ENCODE measurements around the gene MYO18A. TPM values are rescaled to one million over a fixed set of nuclear protein-coding genes. Genes with fewer than 3 reads are reported as not detected.

The MYO18A gene
- total and polyA plus RNA-seq, 12 donors, result 61.4 to 442 (median 327) TPM

- intact Hi-C loops (cut with DNase I), result no loop called here
- ATAC-seq, result no peak
- Histone ChIP-seq H3K9me3 (no peaks in the 10 kb centered on the region), H3K27me3 (peaks cover 0 to 33% (median 16%) of the 10 kb centered on the region in 7 donors), H3K4me3 (no peak overlapping the region), H3K4me1 (peaks cover 0 to 39% (median 9%) of the 10 kb centered on the region in 9 donors), H3K36me3 (no peaks in the 10 kb centered on the region), H3K27ac (peak overlapping the region in 1 of 10 donors; percentile 83)
- WGBS, 2 donors, result 93 to 97% methylated on average over 6 of the region's 6 CpGs
- TF ChIP-seq CTCF (IDR thresholded peaks at IDR 0.05), result no peak
- DNase-seq, result no peak
Measured at GRCh38 chr17:29041571-29041970, 138.6 kb downstream of the MYO18A start.

DNA sequence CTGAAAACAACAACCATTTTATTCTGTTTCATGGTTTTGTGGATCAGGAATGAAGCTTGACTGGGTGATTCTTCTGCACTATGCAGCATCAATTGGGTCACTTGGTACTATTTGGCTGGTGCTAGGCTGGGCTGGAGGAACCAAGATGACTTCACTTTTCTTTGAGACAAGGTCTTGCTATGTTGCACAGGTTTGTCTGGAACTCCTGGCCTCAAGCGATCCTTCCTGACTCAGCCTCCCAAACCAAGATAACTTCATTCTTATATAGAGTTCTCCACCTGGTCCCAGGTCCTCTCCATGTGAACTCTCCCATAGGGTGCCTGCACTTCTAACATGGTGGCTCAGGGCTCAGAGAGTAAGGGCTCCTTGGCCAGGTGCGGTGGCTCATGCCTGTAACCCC is 139.1 kb downstream of the MYO18A start:
- intact Hi-C loops (cut with DNase I), result no loop called here
- 100% methylated on average over 2 of the region's 2 CpGs for WGBS, 2 donors

GRCh38 chr17:29039764-29040598 is 140.2 kb downstream of the MYO18A start:
- H3K27me3 ChIP-seq, result peaks cover 0 to 33% (median 16%) of the 10 kb centered on the region in 7 donors
- no peaks in the 10 kb centered on the region for H3K36me3 ChIP-seq
- intact Hi-C loops (cut with DNase I), result no loop called here
- DNase-seq, result no peak
- WGBS, 2 donors, result 78 to 81% methylated on average over 13 of the region's 13 CpGs
- H3K4me1 ChIP-seq, result peaks cover 0 to 28% (median 9%) of the 10 kb centered on the region in 9 donors
- H3K4me3 ChIP-seq, result no peak overlapping the region
- peaks cover 0 to 6% (median 0%) of the 10 kb centered on the region in 11 donors for H3K9me3 ChIP-seq
- ATAC-seq, result no peak
- TF ChIP-seq CTCF (IDR thresholded peaks at IDR 0.05), result no peak
- H3K27ac ChIP-seq, result no peak overlapping the region

More for the DNA sequence above, 139.1 kb downstream of the MYO18A start:
- TF ChIP-seq CTCF (IDR thresholded peaks at IDR 0.05), result no peak
- Histone ChIP-seq H3K9me3 (no peaks in the 10 kb centered on the region), H3K4me3 (no peak overlapping the region), H3K27me3 (peaks cover 0 to 35% (median 20%) of the 10 kb centered on the region in 7 donors), H3K4me1 (peaks cover 0 to 34% (median 9%) of the 10 kb centered on the region in 9 donors), H3K27ac (no peak overlapping the region), H3K36me3 (no peaks in the 10 kb centered on the region)
- no peak for ATAC-seq
- no peak for DNase-seq

- peaks cover 0 to 36% (median 23%) of the 10 kb centered on the region in 7 donors for H3K27me3 ChIP-seq
- WGBS, 2 donors, result 31% methylated on average over 15 of the region's 15 CpGs
- DNase-seq (no peak), ATAC-seq (no peak)
- H3K4me3 ChIP-seq, result no peak overlapping the region
- no peak for TF ChIP-seq CTCF (IDR thresholded peaks at IDR 0.05)
- H3K9me3 ChIP-seq, result peaks cover 0 to 20% (median 4%) of the 10 kb centered on the region in 11 donors
- no peak overlapping the region for H3K27ac ChIP-seq
- H3K36me3 ChIP-seq, result no peaks in the 10 kb centered on the region
- peaks cover 0 to 20% (median 9%) of the 10 kb centered on the region in 9 donors for H3K4me1 ChIP-seq
- intact Hi-C loops (cut with DNase I), result no loop called here
Measured at GRCh38 chr17:29038085-29038795, 142.0 kb downstream of the MYO18A start.

All from heart right ventricle (tissue), 16 donors.